Heart right ventricle (tissue), 16 donors: ENCODE results near the gene LAMA4. TPM values are rescaled to one million over a fixed set of nuclear protein-coding genes. Genes with fewer than 3 reads are reported as not detected.

ENCODE experiments used
- ATAC-seq, 8 donors: fragments of 200-7000 bp; cut with Tn5 transposase; one replicate each; pipeline ENCODE4 v1.9.1; 2020; ENCODE audit warnings: mild to moderate bottlenecking in 8 of 8, moderate library complexity in 8 of 8, moderate number of reproducible peaks in 1 of 8
- DNase-seq, 2 donors: peaks; one replicate each; pipeline ENCODE4 v3.0.0-alpha.2; 2020
- H3K27ac ChIP-seq, 10 donors: fragments of 200-600 bp; sonication (generic) in 2 of 10; one replicate each; pipeline versions ENCODE4 v1.5.0 to v1.8.0; 2020 to 2022; ENCODE audit warnings: mild to moderate bottlenecking in 3 of 10
- H3K27me3 ChIP-seq, 7 donors: fragments of 200-600 bp; one replicate each; pipeline ENCODE4 v1.8.0; 2021 to 2022; ENCODE audit warnings: mild to moderate bottlenecking in 2 of 7
- H3K36me3 ChIP-seq, 9 donors: fragments of 200-600 bp; sonication (generic) in 1 of 9; one replicate each; pipeline versions ENCODE4 v1.5.0 to v1.8.0; 2020 to 2022; ENCODE audit warnings: mild to moderate bottlenecking in 2 of 9
- H3K4me1 ChIP-seq, 9 donors: fragments of 200-600 bp; sonication (generic) in 1 of 9; one replicate each; pipeline versions ENCODE4 v1.5.0 to v1.8.0; 2020 to 2022; ENCODE audit warnings: mild to moderate bottlenecking in 4 of 9
- H3K4me3 ChIP-seq, 10 donors: fragments of 200-600 bp; sonication (generic) in 2 of 10; one replicate each; pipeline versions ENCODE4 v1.5.0 to v1.8.0; 2020 to 2022; ENCODE audit warnings: mild to moderate bottlenecking in 7 of 10, moderate library complexity in 2 of 10
- H3K9me3 ChIP-seq, 11 donors: fragments of 200-600 bp in 10 of 11; sonication (generic) in 2 of 11; one replicate each; pipeline versions ENCODE4 v1.5.0 to v1.8.0; 2013 to 2022; ENCODE audit warnings: mild to moderate bottlenecking in 2 of 11, control low read depth in 1 of 11, moderate library complexity in 1 of 11
- CTCF ChIP-seq, 9 donors: fragments of 200-600 bp; sonication (generic) in 2 of 9; IDR thresholded peaks; one replicate each; pipeline versions ENCODE4 v1.5.0 to v1.8.0; 2021 to 2022; ENCODE audit warnings: antibody characterized with exemption in 9 of 9, mild to moderate bottlenecking in 5 of 9, moderate library complexity in 1 of 9
- WGBS, 2 donors: extraction: QIAGEN DNeasy Blood & Tissue Kit; methylation state at CpG; one replicate each; pipeline ENCODE4 v1.1.7; 2013; ENCODE audit warnings: inconsistent platforms in 1 of 2; 5-methylcytosine and 5-hydroxymethylcytosine counted together
- intact Hi-C, 10 donors: fragments of 100-400 bp; cut with DNase I; formaldehyde crosslinking; loops; one replicate each; pipeline versions ENCODE4 v1.11.1 to v1.14.2; 2022
- polyA plus RNA-seq, 2 donors: library from polyadenylated mRNA; stranded (reverse); fragments of 200-250 nt; gene quantifications; one replicate each; pipeline ENCODE4 v1.2.3, GENCODE V29; 2013
- total RNA-seq, 10 donors: library from RNA; stranded (reverse); fragmentation: NEBNext Ultra II Directional in 3 of 10; extraction: Animal tissue kit (Norgen Biotek cat#: 25700) in 3 of 10; gene quantifications; one replicate each; pipeline versions ENCODE4 v1.2.1 to v1.2.4, GENCODE V29; 2021 to 2023
- donor health status: Arrhythmogenic right ventricular cardiomyopathy.
- donor health status: ischemic (EF 13 %, LVEDD 7.1; RV severe dilation, severe dysfunction).
- donor health status: healthy with polysubstance abuse.
- donor health status: DM: no; HTN: yes; CAD: no.
- donor health status: DM: no; HTN: no; CAD: no.
- donor health status: ischemic (EF 25% LVEDD 6.9; RV normal size, moderate dysfunction).
- donor health status: ischemic (EF 25% LVEDD 5.7; RV mildly dilated, moderate dysfunction).
- donor health status: healthy.
- donor health status: DM: yes; HTN: yes; CAD: no.
- donor health status: Ischemic cardiomyopathy.
- donor health status: ischemic (EF 35%, LVEDD 5.7; RV mildly dilated, moderate dysfunction).
- donor health status: nonischemic (EF 11% LVEDD 7.7; RV severe dilation, severe dysfunction).
- donor health status: DM: yes; HTN: yes; CAD: no.
- donor health status: PGD.
- donor health status: ischemic (EF 29% LVEDD 5.4; RV normal size, mild dysfunction).
- donor health status: nonischemic (EF 23%, LVEDD 6.1; RV moderate dilation, normal function).

Gene LAMA4
- total and polyA plus RNA-seq, 12 donors = 23.7 to 103 (median 82.5) TPM

GRCh38 chr6:112197636-112198035 is 56.7 kb downstream of the LAMA4 start:
- ATAC-seq (peak in 2 of 8 donors; percentile 30 to 46), DNase-seq (no peak)
- no peaks in the 10 kb centered on the region for H3K27me3 ChIP-seq
- no peak for TF ChIP-seq CTCF (IDR thresholded peaks at IDR 0.05)
- peaks cover 0 to 78% (median 10%) of the 10 kb centered on the region in 9 donors for H3K36me3 ChIP-seq
- intact Hi-C loops = loop anchor here in 2 of 10 donors (10.0 kb wide), 1 partner anchor 57 kb away; the partner anchor contains the start of gene LAMA4 (in 2 of the 2)
- H3K4me3 ChIP-seq = no peak overlapping the region
- peak overlapping the region in 4 of 10 donors; percentile 10 to 74 (median 42) for H3K27ac ChIP-seq
- H3K4me1 ChIP-seq = peaks cover 10 to 63% (median 33%) of the 10 kb centered on the region in 9 donors
- 67 to 75% methylated on average over 2 of the region's 2 CpGs for WGBS, 2 donors
- no peaks in the 10 kb centered on the region for H3K9me3 ChIP-seq

GRCh38 chr6:112196306-112196705 is 58.1 kb downstream of the LAMA4 start:
- peaks cover 10 to 65% (median 33%) of the 10 kb centered on the region in 9 donors for H3K4me1 ChIP-seq
- WGBS, 2 donors = 55 to 63% methylated on average over 1 of the region's 1 CpG
- DNase-seq (no peak), ATAC-seq (no peak)
- H3K9me3 ChIP-seq = no peaks in the 10 kb centered on the region
- no peak for TF ChIP-seq CTCF (IDR thresholded peaks at IDR 0.05)
- intact Hi-C loops = loop anchor here in 2 of 10 donors (10.0 kb wide), 1 partner anchor 58 kb away; the partner anchor contains the start of gene LAMA4 (in 2 of the 2)
- no peaks in the 10 kb centered on the region for H3K27me3 ChIP-seq
- no peak overlapping the region for H3K4me3 ChIP-seq
- H3K27ac ChIP-seq = peak overlapping the region in 2 of 10 donors; percentile 38 to 74
- peaks cover 0 to 78% (median 19%) of the 10 kb centered on the region in 9 donors for H3K36me3 ChIP-seq

DNA sequence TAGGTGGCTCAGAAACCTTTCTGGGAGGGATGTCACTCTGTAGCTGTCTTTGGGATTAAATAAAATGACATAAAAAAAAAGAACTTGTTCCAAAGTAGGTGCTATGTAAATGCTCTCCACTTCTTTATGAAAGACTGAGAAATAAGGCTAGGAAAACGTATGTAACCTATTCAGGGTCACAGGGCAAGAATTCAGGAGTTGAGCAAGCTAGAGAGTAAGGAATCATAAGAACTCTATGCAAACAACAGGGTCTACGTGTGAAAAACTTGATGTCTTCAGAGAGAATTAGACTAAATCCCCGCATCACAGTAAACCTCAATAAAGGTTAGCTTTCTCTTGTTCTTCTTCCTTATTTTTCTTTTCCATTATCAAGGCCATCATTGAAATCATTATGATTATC is 59.2 kb downstream of the LAMA4 start:
- Histone ChIP-seq H3K9me3 (no peaks in the 10 kb centered on the region), H3K27me3 (no peaks in the 10 kb centered on the region), H3K36me3 (peaks cover 0 to 79% (median 21%) of the 10 kb centered on the region in 9 donors), H3K4me1 (peaks cover 10 to 67% (median 34%) of the 10 kb centered on the region in 9 donors), H3K27ac (peak overlapping the region in 3 of 10 donors; percentile 30 to 73 (median 57)), H3K4me3 (no peak overlapping the region)
- TF ChIP-seq CTCF (IDR thresholded peaks at IDR 0.05) = no peak
- ATAC-seq = no peak
- intact Hi-C loops = loop anchor here in 3 of 10 donors (2.0 to 10.0 kb wide), 2 partner anchors 20 to 60 kb away; partner anchors contain the start of gene LAMA4 (in 2 of the 3)
- no peak for DNase-seq
- 92 to 94% methylated on average over 3 of the region's 3 CpGs for WGBS, 2 donors

- no peak for ATAC-seq
- Histone ChIP-seq H3K4me1 (peaks cover 11 to 72% (median 40%) of the 10 kb centered on the region in 9 donors), H3K4me3 (no peak overlapping the region), H3K27me3 (no peaks in the 10 kb centered on the region), H3K36me3 (peaks cover 0 to 79% (median 21%) of the 10 kb centered on the region in 9 donors), H3K9me3 (no peaks in the 10 kb centered on the region), H3K27ac (peak overlapping the region in 4 of 10 donors; percentile 18 to 73 (median 44))
- intact Hi-C loops = loop anchor here in 3 of 10 donors (2.0 to 10.0 kb wide), 2 partner anchors 20 to 60 kb away; partner anchors contain the start of gene LAMA4 (in 2 of the 3)
- TF ChIP-seq CTCF (IDR thresholded peaks at IDR 0.05) = no peak
- DNase-seq = no peak
- WGBS, 2 donors = 95 to 99% methylated on average over 1 of the region's 1 CpG
Measured at GRCh38 chr6:112194511-112194910, 59.9 kb downstream of the LAMA4 start.
